ENCODE measurements around the gene TACO1.

- TF ChIP-seq EZH2 (IDR thresholded peaks at IDR 0.05; ENCODE audit: low read length, missing control alignments) (no peak), CTCF (conservative IDR thresholded peaks at IDR 0.05 in 1 of 2, IDR thresholded peaks at IDR 0.05 in 1 of 2; ENCODE audit: low read depth in 1 of 2, low read length in 2 of 2) (no peak)
Measured at GRCh38 chr17:63611354-63611753, 10.7 kb downstream of the TACO1 start.

All from fibroblast of lung (primary cell).